ENCODE measurements around the gene SHROOM3.
A peak's percentile ranks its signal among the peaks of the same experiment; 100 is the strongest.

The SHROOM3 gene

DNA sequence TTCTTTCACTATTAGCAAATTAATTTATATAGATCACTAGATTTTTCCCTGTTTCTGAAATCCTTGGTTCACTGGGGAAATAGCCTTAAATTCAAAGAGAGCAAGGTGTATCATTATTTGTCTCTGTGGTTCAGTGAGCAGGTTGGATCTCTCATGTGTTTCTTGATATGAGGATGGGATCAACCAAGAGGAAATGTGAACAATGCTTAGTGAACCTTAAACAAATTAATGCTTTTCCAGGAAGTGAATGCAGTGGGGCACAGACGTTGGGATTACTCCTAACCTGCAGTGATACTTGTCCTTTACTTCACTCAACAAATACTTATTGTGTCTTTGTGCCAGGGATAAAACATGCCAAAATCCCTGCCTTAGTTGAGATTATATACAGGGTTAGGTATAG lies 193.2 kb downstream of the SHROOM3 start:
- TF ChIP-seq YY1 (IDR thresholded peaks at IDR 0.05; ENCODE audit: low read depth): no peak

DNA sequence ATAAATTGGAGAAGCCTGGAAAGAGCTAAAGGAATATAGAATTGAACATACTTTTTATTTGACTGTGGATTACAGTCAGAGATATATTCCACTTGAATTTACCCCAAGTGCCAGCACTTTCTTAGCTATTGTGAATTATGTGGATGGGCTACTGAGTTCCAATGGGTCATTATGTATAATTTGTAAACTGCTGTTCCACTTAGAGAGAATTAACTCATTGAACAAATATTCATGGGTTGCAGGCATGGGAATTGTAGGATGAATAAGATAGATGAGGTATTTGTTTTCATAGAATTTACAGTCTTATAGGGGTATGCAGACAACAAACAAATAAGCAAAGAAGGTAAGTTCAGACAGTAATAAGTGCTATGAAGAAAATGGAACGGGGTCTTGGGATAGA lies 195.7 kb downstream of the SHROOM3 start:
- TF ChIP-seq, protein P1, sequence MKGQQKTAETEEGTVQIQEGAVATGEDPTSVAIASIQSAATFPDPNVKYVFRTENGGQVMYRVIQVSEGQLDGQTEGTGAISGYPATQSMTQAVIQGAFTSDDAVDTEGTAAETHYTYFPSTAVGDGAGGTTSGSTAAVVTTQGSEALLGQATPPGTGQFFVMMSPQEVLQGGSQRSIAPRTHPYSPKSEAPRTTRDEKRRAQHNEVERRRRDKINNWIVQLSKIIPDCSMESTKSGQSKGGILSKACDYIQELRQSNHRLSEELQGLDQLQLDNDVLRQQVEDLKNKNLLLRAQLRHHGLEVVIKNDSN (IDR thresholded peaks at IDR 0.05): no peak
- TF ChIP-seq ZBTB7A (IDR thresholded peaks at IDR 0.05; ENCODE audit: low read depth) (no peak), TAF1 (IDR thresholded peaks at IDR 0.05; ENCODE audit: low read depth) (no peak), TCF12 (IDR thresholded peaks at IDR 0.05; ENCODE audit: low read depth) (no peak), MAX (IDR thresholded peaks at IDR 0.05) (no peak), EP300 (IDR thresholded peaks at IDR 0.05; ENCODE audit: borderline replicate concordance) (no peak)

DNA sequence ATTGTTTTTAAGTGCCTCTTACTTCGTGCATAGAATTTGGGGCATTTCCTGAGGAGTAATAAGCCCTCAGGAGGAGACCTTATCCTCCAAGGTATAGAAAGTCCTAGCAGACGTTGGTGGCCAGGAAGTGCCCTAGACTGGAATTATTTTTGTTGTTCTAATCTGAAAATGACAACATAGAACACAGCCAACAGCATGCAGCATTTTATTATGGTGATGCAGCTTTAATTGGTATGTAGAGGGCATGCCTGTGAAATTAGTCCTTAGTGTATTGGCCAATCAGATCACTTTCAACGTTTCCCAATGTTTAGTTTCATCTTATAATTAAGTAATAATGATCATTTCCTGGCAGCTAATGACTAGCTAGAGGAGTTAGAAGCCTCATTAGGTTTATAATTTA lies 199.2 kb downstream of the SHROOM3 start:
- TF ChIP-seq NFIC (IDR thresholded peaks at IDR 0.05) (no peak), CEBPB (IDR thresholded peaks at IDR 0.05) (peak; percentile 19; the same call in 1 of the 2 replicates), YY1 (IDR thresholded peaks at IDR 0.05; ENCODE audit: low read depth) (no peak), MAX (IDR thresholded peaks at IDR 0.05) (no peak), FOXM1 (IDR thresholded peaks at IDR 0.05; ENCODE audit: borderline replicate concordance, low read depth) (peak; percentile 30; the same call in 1 of the 2 replicates), TEAD4 (IDR thresholded peaks at IDR 0.05) (peak; percentile 36; the same call in 1 of the 2 replicates), CREB1 (IDR thresholded peaks at IDR 0.05; ENCODE audit: low read depth) (no peak), TCF12 (IDR thresholded peaks at IDR 0.05; ENCODE audit: low read depth) (no peak), EP300 (IDR thresholded peaks at IDR 0.05; ENCODE audit: borderline replicate concordance) (peak; percentile 65; the same call in 1 of the 2 replicates)
- TF ChIP-seq, protein P1 (IDR thresholded peaks at IDR 0.05): no peak
- TF ChIP-seq, protein P2, sequence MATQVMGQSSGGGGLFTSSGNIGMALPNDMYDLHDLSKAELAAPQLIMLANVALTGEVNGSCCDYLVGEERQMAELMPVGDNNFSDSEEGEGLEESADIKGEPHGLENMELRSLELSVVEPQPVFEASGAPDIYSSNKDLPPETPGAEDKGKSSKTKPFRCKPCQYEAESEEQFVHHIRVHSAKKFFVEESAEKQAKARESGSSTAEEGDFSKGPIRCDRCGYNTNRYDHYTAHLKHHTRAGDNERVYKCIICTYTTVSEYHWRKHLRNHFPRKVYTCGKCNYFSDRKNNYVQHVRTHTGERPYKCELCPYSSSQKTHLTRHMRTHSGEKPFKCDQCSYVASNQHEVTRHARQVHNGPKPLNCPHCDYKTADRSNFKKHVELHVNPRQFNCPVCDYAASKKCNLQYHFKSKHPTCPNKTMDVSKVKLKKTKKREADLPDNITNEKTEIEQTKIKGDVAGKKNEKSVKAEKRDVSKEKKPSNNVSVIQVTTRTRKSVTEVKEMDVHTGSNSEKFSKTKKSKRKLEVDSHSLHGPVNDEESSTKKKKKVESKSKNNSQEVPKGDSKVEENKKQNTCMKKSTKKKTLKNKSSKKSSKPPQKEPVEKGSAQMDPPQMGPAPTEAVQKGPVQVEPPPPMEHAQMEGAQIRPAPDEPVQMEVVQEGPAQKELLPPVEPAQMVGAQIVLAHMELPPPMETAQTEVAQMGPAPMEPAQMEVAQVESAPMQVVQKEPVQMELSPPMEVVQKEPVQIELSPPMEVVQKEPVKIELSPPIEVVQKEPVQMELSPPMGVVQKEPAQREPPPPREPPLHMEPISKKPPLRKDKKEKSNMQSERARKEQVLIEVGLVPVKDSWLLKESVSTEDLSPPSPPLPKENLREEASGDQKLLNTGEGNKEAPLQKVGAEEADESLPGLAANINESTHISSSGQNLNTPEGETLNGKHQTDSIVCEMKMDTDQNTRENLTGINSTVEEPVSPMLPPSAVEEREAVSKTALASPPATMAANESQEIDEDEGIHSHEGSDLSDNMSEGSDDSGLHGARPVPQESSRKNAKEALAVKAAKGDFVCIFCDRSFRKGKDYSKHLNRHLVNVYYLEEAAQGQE (IDR thresholded peaks at IDR 0.05; ENCODE audit: low read depth): no peak

GRCh38 chr4:76637712-76638361 lies 202.8 kb downstream of the SHROOM3 start:
- TF ChIP-seq CEBPB (IDR thresholded peaks at IDR 0.05): no peak
- TF ChIP-seq YY1 (IDR thresholded peaks at IDR 0.05; ENCODE audit: low read depth): no peak
- TF ChIP-seq EGR1 (IDR thresholded peaks at IDR 0.05): no peak
- TF ChIP-seq EP300 (IDR thresholded peaks at IDR 0.05; ENCODE audit: borderline replicate concordance): no peak
- no peak for TF ChIP-seq CREB1 (IDR thresholded peaks at IDR 0.05; ENCODE audit: low read depth)
- no peak for TF ChIP-seq TAF1 (IDR thresholded peaks at IDR 0.05; ENCODE audit: low read depth)
- no peak for TF ChIP-seq TCF12 (IDR thresholded peaks at IDR 0.05; ENCODE audit: low read depth)
- TF ChIP-seq MAX (IDR thresholded peaks at IDR 0.05): no peak
- TF ChIP-seq ZBTB7A (IDR thresholded peaks at IDR 0.05; ENCODE audit: low read depth): no peak
- TF ChIP-seq TEAD4 (IDR thresholded peaks at IDR 0.05): no peak
- TF ChIP-seq, protein P2 (IDR thresholded peaks at IDR 0.05; ENCODE audit: low read depth): no peak
- no peak for TF ChIP-seq NFIC (IDR thresholded peaks at IDR 0.05)
- TF ChIP-seq, protein P1 (IDR thresholded peaks at IDR 0.05): no peak

- no peak for TF ChIP-seq EP300 (IDR thresholded peaks at IDR 0.05; ENCODE audit: borderline replicate concordance)
- TF ChIP-seq CEBPB (IDR thresholded peaks at IDR 0.05): no peak
- peak; percentile 47 for TF ChIP-seq NFIC (IDR thresholded peaks at IDR 0.05)
- TF ChIP-seq TAF1 (IDR thresholded peaks at IDR 0.05; ENCODE audit: low read depth): no peak
Observed at GRCh38 chr4:76639288-76639687, 204.3 kb downstream of the SHROOM3 start.

DNA sequence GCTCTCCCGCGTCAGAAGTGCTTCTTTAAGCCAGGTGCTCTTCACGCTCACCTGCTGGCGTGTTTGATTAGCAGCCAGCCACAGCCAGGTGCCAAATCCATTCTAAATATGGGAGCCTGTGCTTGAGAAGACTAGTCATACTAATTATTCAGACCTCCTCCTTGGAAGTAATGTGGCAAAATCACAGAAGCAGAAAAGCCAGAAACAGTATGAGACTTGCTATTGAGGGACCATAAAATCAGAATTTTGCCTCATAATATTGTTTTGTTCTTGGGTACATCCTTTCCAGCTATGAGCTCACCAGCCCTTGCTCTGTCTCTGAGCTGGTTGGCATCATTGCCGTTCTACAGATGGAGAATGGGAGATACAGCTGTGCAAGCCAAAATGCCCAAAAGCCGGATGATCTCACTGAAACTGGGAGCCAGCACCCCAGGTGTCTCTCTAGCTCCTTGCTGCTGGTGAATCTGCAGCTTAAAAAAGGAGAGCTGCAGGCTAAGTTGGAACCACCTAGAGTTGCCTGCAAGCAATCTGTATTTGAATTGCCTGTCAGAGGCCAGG lies 205.4 kb downstream of the SHROOM3 start:
- TF ChIP-seq MAX (IDR thresholded peaks at IDR 0.05): peak; percentile 33; the same call in 1 of the 2 replicates
- TF ChIP-seq FOXM1 (IDR thresholded peaks at IDR 0.05; ENCODE audit: borderline replicate concordance, low read depth): peak; percentile 62; the same call in 1 of the 2 replicates
- TF ChIP-seq TAF1 (IDR thresholded peaks at IDR 0.05; ENCODE audit: low read depth): no peak
- TF ChIP-seq, protein P2 (IDR thresholded peaks at IDR 0.05; ENCODE audit: low read depth): no peak
- peak; percentile 91 for TF ChIP-seq TCF12 (IDR thresholded peaks at IDR 0.05; ENCODE audit: low read depth)
- TF ChIP-seq YY1 (IDR thresholded peaks at IDR 0.05; ENCODE audit: low read depth): no peak
- TF ChIP-seq NFIC (IDR thresholded peaks at IDR 0.05): peak; percentile 97
- TF ChIP-seq TEAD4 (IDR thresholded peaks at IDR 0.05): peak; percentile 59; the same call in 1 of the 2 replicates
- TF ChIP-seq CEBPB (IDR thresholded peaks at IDR 0.05): no peak
- peak; percentile 76; the same call in 1 of the 2 replicates for TF ChIP-seq EP300 (IDR thresholded peaks at IDR 0.05; ENCODE audit: borderline replicate concordance)

All from Ishikawa (cell line).